A673 (cell line): ENCODE results near the gene UBLCP1.

ENCODE experiments used
- EZH2 ChIP-seq: fragments of 200-600 bp; sonication (generic); IDR thresholded peaks from 2 replicates; pipeline ENCODE4 v1.6.1; 2017; ENCODE audit warnings: borderline replicate concordance, low read depth, mild to moderate bottlenecking, mixed read lengths, antibody characterized with exemption, low read length; ENCODE audit not compliant: poor library complexity, severe bottlenecking
- TF ChIP-seq, protein P1 (sequence below): fragments of 300-800, 200-600 bp; sonication (generic); conservative IDR thresholded peaks from 2 replicates; pipeline ENCODE4 v1.5.1; 2017; ENCODE audit warnings: low read depth, mild to moderate bottlenecking, antibody characterized with exemption, low read length, moderate library complexity, mixed read lengths

DNA sequence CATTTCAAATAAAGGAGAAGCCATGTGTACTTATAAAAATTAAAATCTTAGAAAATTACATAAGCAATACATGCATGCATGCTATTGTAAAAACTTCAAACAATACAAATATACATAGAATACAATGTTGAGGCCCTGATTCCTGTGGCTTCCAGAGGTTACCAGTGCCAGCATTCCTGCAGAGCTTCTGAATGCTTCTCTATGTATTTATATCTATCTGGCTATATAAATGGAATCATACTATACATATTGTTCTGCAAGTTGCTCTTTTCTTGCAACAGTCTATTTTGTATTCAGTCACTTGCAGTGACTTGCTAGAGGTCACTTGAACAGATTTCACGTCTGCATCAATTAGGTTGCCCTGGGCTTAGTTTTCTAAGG lies 70.4 kb downstream of the UBLCP1 start:
- TF ChIP-seq, protein P1, sequence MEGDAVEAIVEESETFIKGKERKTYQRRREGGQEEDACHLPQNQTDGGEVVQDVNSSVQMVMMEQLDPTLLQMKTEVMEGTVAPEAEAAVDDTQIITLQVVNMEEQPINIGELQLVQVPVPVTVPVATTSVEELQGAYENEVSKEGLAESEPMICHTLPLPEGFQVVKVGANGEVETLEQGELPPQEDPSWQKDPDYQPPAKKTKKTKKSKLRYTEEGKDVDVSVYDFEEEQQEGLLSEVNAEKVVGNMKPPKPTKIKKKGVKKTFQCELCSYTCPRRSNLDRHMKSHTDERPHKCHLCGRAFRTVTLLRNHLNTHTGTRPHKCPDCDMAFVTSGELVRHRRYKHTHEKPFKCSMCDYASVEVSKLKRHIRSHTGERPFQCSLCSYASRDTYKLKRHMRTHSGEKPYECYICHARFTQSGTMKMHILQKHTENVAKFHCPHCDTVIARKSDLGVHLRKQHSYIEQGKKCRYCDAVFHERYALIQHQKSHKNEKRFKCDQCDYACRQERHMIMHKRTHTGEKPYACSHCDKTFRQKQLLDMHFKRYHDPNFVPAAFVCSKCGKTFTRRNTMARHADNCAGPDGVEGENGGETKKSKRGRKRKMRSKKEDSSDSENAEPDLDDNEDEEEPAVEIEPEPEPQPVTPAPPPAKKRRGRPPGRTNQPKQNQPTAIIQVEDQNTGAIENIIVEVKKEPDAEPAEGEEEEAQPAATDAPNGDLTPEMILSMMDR = no peak
- TF ChIP-seq EZH2 = no peak
